CD4-positive, alpha-beta T cell treated with Interferon gamma for 1 hour (primary cell): ENCODE data around the gene RHOC.

ENCODE experiments used
- DNase-seq: peaks from one replicate; pipeline ENCODE4 v3.0.0-alpha.2; 2020

Gene RHOC

DNA sequence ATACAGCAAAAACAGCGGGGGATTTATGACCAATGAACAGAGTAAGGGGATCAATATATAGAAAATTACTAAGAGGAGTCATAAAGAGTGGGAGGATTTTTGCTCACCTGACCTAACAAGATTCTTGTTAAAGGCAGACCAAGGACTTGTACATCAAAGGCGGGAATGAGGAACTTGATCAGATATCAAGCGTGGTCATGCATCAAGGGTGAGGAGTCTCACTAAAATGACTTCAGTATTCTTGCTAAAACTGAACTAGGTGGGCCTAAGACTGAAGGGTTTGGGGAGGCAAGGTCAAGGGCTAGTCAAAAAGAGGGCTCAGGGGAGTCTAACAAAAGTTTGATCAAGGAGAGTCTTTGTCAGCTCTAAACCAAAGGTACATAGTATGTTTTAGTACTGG, 30.4 kb downstream of the RHOC start:
- DNase-seq = no peak

GRCh38 chr1:112675728-112676381, 31.1 kb downstream of the RHOC start:
- no peak for DNase-seq

DNA sequence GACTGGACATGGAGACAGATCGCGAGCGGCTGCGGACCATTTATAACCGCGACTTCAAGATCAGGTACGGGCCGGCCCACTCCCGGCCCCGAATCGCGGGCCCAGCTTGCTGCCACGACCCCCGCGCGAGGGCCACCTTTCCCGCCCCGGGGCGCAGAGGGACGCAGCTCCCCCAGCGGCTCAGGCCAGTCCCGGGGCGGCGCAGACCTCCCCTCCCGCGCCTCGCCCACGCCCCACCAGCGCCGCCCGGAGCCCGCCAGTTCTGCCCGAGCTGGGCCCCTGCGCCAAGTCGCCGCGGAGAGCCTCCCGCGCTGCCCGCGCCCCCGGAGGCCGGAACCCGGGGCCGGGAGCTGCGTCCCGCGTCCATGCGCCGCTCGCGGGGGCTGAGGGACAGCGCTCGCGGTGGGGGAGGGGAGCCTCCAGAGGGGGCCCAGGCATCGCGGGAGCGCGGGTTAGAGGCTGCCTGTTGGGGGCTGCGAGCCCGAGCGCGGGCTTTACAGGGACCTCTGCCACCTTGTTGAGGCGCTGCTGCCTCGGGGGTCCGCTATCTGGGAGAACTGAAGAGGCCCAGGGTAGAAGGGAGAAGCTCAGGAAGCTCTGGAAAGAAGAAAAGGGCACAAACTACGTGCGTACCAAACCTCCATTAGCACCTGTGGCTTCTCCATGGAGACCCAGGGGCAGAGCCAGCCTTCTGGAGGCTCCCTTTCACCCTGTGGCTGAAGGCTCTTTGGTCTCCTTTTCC, 31.8 kb downstream of the RHOC start:
- DNase-seq = peak; percentile 17

DNA sequence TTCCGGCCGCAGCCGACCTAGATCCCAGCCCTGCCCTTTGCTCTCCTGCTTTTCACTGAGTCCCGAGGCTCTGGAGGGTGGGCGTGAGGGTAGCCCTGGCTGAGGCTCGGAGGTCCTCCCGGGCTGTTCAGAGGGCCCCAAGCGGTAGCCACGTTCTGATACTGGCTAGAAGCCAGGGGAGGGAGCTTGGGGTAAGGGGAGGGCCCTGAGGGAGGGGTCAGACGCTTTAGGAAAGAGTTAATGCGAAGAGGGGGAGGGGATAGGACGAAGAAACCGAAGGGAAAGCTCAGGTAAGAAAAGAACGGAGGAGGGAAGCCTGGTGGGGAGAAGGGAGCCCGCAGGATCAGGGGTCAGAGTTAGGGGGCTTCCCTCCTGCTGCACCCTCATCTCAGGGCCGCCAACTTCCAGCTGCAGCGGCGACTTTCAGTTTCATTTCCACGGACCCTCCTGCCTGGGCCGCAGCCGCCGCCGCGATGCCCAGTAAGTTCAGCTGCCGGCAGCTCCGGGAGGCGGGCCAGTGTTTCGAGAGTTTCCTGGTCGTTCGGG, 32.4 kb downstream of the RHOC start, which contains the start of gene MOV10:
Gene MOV10 (plus strand): TSS at position 220 of the 546 bp plus-strand sequence. CDS start 254 bp downstream, at position 474.
- DNase-seq = peak; percentile 53

DNA sequence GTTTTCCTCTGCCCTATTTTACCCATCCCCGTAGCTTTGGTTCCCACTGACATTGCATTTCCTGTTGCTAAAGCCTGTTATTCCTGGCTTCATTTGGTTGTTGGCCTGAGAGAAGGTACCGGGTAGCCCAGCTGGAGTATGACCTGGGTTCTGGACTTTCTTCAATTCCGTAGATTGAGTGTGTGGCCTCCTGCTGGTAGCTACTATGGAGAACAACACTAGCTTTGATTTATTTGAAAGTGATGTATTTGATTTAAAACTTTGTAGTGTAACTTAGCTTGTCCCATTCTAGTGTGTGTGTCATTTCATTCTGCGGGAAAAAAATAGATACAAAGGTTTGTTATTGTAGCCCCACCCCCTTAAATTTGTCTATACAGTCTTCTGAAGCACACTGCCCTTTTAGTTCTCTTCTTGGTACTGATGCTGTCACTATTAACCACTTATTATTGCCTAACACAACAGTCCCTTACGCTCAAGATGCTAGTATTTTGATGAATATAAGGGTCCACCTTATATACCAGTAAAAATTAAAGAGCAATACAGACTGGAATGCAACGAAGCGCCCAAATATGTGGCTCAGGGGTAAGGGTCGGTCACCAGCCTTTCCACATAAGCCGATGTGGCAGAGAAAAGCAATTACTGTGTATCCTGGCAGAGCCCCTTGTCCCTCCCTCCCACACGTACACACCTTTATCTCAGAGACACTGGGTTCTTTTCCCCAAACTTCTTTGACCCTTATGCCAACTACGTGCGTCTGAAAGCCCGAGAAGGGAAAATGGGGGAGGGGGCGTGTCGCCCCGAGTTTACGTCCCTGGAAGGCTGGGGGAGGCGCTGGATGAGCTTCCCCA, 33.1 kb downstream of the RHOC start:
- no peak for DNase-seq

GRCh38 chr1:112672842-112673241, 34.1 kb downstream of the RHOC start:
- DNase-seq = no peak

DNA sequence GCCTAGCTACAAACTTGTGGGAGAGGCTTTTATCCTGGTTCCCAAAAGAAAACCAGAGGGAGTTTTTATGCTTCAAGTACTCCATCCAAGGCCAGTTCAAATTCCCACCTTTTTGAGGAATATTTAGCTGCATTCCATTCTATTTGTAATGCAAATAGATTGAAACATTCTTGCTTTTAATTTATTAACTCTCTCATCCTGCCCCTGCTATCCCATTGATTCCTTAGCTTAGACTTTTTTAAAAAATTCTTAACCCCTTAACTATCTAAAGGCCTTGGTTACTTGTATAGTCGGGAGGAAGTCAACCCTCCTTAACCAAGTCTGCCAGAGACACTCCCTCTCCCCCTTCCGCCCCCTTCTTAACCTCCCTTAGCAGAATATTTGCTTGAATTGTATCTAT, 34.9 kb downstream of the RHOC start:
- no peak for DNase-seq

DNA sequence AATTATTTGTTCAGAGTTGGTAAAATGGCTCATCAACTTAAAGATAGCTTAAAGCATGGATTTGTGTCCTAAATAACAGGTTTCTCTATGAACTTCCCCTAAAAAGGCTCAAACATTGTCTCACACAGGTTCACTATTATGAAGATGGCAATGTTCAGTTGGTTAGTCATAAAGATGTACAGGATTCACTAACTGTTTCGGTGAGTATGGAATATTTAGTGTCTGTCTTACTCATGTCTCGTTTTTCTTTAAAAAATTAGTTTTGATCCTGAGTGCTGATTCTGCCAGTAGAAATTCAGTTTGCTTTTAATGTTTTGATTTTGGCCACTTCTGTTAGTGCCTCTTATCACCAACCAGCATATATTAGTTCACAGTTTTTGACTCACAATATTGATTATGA, 40.0 kb downstream of the RHOC start:
- DNase-seq = no peak

- DNase-seq = no peak
Measured at GRCh38 chr1:112665857-112666256, 41.1 kb downstream of the RHOC start.

DNA sequence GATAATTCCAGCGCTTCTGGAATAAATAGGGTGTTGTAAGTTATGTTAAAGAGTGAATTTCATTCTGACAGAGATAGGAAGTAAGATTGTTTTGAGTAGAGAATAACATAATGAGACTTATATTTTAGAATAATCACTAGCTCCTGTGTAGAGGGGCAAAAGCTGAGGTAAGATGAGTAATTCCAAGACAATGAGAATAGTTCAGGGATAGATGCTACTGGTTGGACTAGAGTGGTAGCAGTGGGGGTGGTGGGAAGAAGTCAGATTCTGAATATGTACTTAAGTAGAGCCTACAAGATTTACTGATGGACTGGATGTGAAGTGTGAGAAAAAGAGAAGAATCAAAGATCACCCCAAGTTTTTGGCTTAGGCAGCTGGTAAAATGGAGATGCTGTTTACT, 55.7 kb downstream of the RHOC start:
- no peak for DNase-seq
